SK-N-SH (cell line): ENCODE results near the gene MGAT1.

ENCODE experiments used
- EP300 ChIP-seq, 2 experiments: IDR thresholded peaks; 2 replicates each; pipeline versions ENCODE4 v1.4.0 to v1.6.1; 2012; ENCODE audit warnings: borderline replicate concordance in 1 of 2, low read depth in 1 of 2, low read length in 1 of 2
- RXRA ChIP-seq: IDR thresholded peaks from 2 replicates; pipeline ENCODE4 v1.4.0; 2012; ENCODE audit warnings: low read depth, mild to moderate bottlenecking, borderline replicate concordance
- SIN3A ChIP-seq: IDR thresholded peaks from 2 replicates; pipeline ENCODE4 v1.6.1; 2012; ENCODE audit warnings: low read depth, mild to moderate bottlenecking, low read length, moderate library complexity, borderline replicate concordance
- YY1 ChIP-seq: IDR thresholded peaks from 2 replicates; pipeline ENCODE4 v1.4.0; 2012; ENCODE audit warnings: low read depth, mild to moderate bottlenecking
- TF ChIP-seq, protein P1 (sequence below): fragments of 200-600 bp; sonication (generic); IDR thresholded peaks from 2 replicates; pipeline ENCODE4 v1.6.1; 2017; ENCODE audit warnings: antibody characterized with exemption, mild to moderate bottlenecking, moderate library complexity
- TF ChIP-seq, protein P2 (sequence below): IDR thresholded peaks from 2 replicates; pipeline ENCODE4 v1.6.1; 2012; ENCODE audit warnings: mild to moderate bottlenecking, low read depth, low read length, moderate library complexity

DNA sequence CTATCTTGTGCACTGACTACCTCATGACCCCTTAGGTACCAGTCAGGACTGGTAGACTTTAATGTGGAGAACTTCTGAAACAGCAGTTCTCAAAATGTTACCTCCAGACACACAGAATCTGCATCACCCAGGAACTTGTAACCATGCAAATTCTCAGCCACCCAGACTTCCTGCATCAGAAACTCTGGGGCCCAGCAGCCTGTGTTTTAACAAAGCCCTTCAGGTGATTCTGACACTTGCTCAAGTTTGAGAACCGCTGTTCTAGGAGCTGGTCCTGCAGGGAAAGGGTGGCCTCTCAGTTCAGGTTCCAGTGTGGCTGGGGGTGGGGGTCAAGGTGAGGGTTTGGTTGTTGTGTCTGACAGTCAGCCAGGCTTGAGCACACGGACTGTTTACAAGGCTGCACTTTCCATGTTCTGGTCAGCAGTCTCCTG, 30.0 kb upstream of the MGAT1 start:
- TF ChIP-seq, protein P1, sequence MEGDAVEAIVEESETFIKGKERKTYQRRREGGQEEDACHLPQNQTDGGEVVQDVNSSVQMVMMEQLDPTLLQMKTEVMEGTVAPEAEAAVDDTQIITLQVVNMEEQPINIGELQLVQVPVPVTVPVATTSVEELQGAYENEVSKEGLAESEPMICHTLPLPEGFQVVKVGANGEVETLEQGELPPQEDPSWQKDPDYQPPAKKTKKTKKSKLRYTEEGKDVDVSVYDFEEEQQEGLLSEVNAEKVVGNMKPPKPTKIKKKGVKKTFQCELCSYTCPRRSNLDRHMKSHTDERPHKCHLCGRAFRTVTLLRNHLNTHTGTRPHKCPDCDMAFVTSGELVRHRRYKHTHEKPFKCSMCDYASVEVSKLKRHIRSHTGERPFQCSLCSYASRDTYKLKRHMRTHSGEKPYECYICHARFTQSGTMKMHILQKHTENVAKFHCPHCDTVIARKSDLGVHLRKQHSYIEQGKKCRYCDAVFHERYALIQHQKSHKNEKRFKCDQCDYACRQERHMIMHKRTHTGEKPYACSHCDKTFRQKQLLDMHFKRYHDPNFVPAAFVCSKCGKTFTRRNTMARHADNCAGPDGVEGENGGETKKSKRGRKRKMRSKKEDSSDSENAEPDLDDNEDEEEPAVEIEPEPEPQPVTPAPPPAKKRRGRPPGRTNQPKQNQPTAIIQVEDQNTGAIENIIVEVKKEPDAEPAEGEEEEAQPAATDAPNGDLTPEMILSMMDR, result no peak
- TF ChIP-seq EP300 (IDR thresholded peaks at IDR 0.05; ENCODE audit: borderline replicate concordance in 1 of 2, low read depth in 1 of 2, low read length in 1 of 2) (no peak), RXRA (no peak), YY1 (no peak), SIN3A (no peak)
- TF ChIP-seq, protein P2, sequence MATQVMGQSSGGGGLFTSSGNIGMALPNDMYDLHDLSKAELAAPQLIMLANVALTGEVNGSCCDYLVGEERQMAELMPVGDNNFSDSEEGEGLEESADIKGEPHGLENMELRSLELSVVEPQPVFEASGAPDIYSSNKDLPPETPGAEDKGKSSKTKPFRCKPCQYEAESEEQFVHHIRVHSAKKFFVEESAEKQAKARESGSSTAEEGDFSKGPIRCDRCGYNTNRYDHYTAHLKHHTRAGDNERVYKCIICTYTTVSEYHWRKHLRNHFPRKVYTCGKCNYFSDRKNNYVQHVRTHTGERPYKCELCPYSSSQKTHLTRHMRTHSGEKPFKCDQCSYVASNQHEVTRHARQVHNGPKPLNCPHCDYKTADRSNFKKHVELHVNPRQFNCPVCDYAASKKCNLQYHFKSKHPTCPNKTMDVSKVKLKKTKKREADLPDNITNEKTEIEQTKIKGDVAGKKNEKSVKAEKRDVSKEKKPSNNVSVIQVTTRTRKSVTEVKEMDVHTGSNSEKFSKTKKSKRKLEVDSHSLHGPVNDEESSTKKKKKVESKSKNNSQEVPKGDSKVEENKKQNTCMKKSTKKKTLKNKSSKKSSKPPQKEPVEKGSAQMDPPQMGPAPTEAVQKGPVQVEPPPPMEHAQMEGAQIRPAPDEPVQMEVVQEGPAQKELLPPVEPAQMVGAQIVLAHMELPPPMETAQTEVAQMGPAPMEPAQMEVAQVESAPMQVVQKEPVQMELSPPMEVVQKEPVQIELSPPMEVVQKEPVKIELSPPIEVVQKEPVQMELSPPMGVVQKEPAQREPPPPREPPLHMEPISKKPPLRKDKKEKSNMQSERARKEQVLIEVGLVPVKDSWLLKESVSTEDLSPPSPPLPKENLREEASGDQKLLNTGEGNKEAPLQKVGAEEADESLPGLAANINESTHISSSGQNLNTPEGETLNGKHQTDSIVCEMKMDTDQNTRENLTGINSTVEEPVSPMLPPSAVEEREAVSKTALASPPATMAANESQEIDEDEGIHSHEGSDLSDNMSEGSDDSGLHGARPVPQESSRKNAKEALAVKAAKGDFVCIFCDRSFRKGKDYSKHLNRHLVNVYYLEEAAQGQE, result no peak
